GM10266 (cell line): Measurements from ENCODE around the gene HOXD10.

Source experiments
- DNase-seq: peaks from one replicate; pipeline ENCODE4 v3.0.0; 2012; ENCODE audit errors: extremely low spot score
- CTCF ChIP-seq: IDR thresholded peaks from 2 replicates; pipeline ENCODE4 v1.5.1; 2012; ENCODE audit warnings: mild to moderate bottlenecking, low read depth; ENCODE audit not compliant: control insufficient read depth, insufficient read depth; ENCODE audit errors: missing control alignments

Gene HOXD10

GRCh38 chr2:176124110-176124946, 7.8 kb downstream of the HOXD10 start:
- DNase-seq = no peak
- no peak for TF ChIP-seq CTCF

- no peak for TF ChIP-seq CTCF
- no peak for DNase-seq
These were observed 8.6 kb downstream of the HOXD10 start for GRCh38 chr2:176124947-176125771.

- DNase-seq = no peak
- TF ChIP-seq CTCF = no peak
These were observed 9.1 kb downstream of the HOXD10 start for GRCh38 chr2:176125772-176126054.

- peak; percentile 69 for DNase-seq
- TF ChIP-seq CTCF = peak; percentile 86
These were observed 10.6 kb downstream of the HOXD10 start for GRCh38 chr2:176126929-176127773.

GRCh38 chr2:176127774-176128072, 11.1 kb downstream of the HOXD10 start:
- no peak for DNase-seq
- no peak for TF ChIP-seq CTCF

DNA sequence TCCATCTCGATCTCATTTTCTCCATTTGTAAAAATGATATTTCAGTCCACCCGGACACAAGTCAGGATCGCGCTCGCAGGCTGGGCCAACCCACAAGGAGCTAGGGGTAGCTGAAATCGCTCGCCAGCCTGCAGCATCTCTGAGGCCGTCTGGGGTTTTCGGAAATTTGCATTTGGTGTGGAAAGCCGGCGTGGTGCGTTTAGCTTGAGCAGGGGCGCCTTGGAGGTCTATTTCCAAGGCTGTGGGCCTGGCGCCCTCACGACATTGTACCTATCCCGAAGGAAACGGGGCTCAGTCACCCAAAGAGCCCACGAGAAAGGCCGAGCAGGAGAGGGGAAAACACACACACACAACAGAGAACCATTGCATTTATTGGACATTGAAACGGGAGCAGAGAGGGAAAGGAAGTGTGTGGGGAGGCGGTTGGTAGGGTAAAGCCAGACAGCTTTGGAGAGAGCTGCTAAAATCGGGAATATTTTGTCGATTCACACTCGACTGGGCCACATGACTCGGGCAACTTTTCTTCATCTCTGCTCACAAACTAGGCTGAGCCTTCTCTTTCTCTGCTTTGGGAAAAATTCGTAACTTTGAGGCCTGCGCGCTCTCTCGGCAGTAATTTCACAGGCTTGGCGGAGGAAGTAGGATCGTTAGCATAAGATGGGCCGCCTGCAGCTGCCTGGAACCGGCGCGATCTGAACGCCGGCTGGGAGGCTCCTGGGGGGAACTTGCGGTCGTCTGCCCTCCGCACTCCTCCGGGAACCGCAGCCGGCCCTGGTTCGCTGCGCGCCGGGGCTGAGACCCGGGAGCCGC, 11.8 kb downstream of the HOXD10 start:
- no peak for DNase-seq
- TF ChIP-seq CTCF = no peak
